ENCODE results near the gene PPIL6. TPM values are rescaled to one million over a fixed set of nuclear protein-coding genes. Genes with fewer than 3 reads are reported as not detected.

Gene PPIL6
- total RNA-seq, 1 experiment from 2014 or later: not detected

DNA sequence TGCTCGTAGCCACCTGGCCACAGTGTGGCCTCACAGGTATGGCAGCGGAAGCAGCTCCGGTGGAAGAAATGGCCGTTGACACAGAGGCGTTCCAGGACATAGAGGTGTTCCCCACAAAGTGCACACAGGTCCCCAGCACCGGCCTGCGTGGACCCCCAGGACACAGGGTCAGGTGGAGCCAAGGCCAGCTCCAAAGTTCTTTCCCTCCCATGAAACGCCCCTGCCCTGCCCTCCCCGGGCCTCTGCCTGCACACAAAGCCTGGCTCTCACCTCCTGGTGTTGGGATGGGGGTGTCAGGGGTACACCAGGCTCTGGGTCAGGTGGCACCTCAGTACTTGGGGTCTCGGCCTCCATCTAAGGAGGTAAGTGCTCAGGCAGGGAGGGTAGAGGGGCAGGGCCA lies 6.7 kb upstream of the PPIL6 start:
- BruUV-seq (replicated peaks): no TSS peak
- Mint-ChIP-seq H3K4me3 (ENCODE audit: unreplicated experiment) (no peak overlapping the region), H3K27ac (ENCODE audit: unreplicated experiment) (no peak overlapping the region), H3K36me3 (ENCODE audit: insufficient read depth, unreplicated experiment) (peaks cover 15% of the 10 kb centered on the region), H3K4me1 (ENCODE audit: low read depth, unreplicated experiment) (no peaks in the 10 kb centered on the region), H3K9me3 (ENCODE audit: unreplicated experiment) (no peaks in the 10 kb centered on the region), H3K27me3 (ENCODE audit: insufficient read depth, unreplicated experiment) (no peaks in the 10 kb centered on the region)
- no peak for DNase-seq
- H3K27me3 ChIP-seq (replicated peaks; ENCODE audit: control insufficient read depth, insufficient read depth, low read length): no peaks in the 10 kb centered on the region
- ChIA-PET POLR2A (no interaction called here), CTCF (no interaction called here)
- intact Hi-C loops (cut with micrococcal nuclease; ENCODE audit: unreplicated experiment): loop anchor here (5.0 to 10.0 kb wide), 2 partner anchors 35 to 262 kb away; partner anchors contain the start of gene ZBTB24
- no peak for TF ChIP-seq CTCF (IDR thresholded peaks at IDR 0.05; ENCODE audit: insufficient read depth in 1 of 2, low read depth in 1 of 2, low read length in 1 of 2, severe bottlenecking in 1 of 2, unreplicated experiment in 1 of 2)
- peaks cover under 1% of the 10 kb centered on the region; the same call in 1 of the 2 replicates for H3K4me1 ChIP-seq
- H3K9me3 ChIP-seq: no peaks in the 10 kb centered on the region
- no peak overlapping the region for H3K4me3 ChIP-seq (ENCODE audit: low read depth, low read length)
- H3K36me3 ChIP-seq (ENCODE audit: control insufficient read depth, insufficient read depth, low read length): no peaks in the 10 kb centered on the region

- no peaks in the 10 kb centered on the region for H3K27me3 Mint-ChIP-seq (ENCODE audit: insufficient read depth, unreplicated experiment)
- POLR2A ChIA-PET: interaction anchor here (0.6 kb wide), 1 partner anchor 352 kb away, joined by 5 read pairs; no protein-coding TSS in a partner anchor
- TF ChIP-seq CTCF (IDR thresholded peaks at IDR 0.05; ENCODE audit: insufficient read depth in 1 of 2, low read depth in 1 of 2, low read length in 1 of 2, severe bottlenecking in 1 of 2, unreplicated experiment in 1 of 2): no peak
- CTCF ChIA-PET: no interaction called here
- no TSS peak for BruUV-seq (replicated peaks)
- H3K27ac Mint-ChIP-seq (ENCODE audit: unreplicated experiment): no peak overlapping the region
- intact Hi-C loops (cut with micrococcal nuclease; ENCODE audit: unreplicated experiment): loop anchor here (5.0 to 10.0 kb wide), 2 partner anchors 36 to 262 kb away; partner anchors contain the start of gene ZBTB24
- H3K4me1 Mint-ChIP-seq (ENCODE audit: low read depth, unreplicated experiment): no peaks in the 10 kb centered on the region
- H3K36me3 Mint-ChIP-seq (ENCODE audit: insufficient read depth, unreplicated experiment): peaks cover 15% of the 10 kb centered on the region
- H3K9me3 Mint-ChIP-seq (ENCODE audit: unreplicated experiment): no peaks in the 10 kb centered on the region
- H3K27me3 ChIP-seq (replicated peaks; ENCODE audit: control insufficient read depth, insufficient read depth, low read length): no peaks in the 10 kb centered on the region
- no peak overlapping the region for H3K4me3 Mint-ChIP-seq (ENCODE audit: unreplicated experiment)
- H3K36me3 ChIP-seq (ENCODE audit: control insufficient read depth, insufficient read depth, low read length): no peaks in the 10 kb centered on the region
- H3K4me3 ChIP-seq (ENCODE audit: low read depth, low read length): no peak overlapping the region
- DNase-seq: no peak
- H3K9me3 ChIP-seq: no peaks in the 10 kb centered on the region
- peaks cover 5% of the 10 kb centered on the region for H3K4me1 ChIP-seq
Observed at GRCh38 chr6:109446541-109446940, 6.1 kb upstream of the PPIL6 start.

DNA sequence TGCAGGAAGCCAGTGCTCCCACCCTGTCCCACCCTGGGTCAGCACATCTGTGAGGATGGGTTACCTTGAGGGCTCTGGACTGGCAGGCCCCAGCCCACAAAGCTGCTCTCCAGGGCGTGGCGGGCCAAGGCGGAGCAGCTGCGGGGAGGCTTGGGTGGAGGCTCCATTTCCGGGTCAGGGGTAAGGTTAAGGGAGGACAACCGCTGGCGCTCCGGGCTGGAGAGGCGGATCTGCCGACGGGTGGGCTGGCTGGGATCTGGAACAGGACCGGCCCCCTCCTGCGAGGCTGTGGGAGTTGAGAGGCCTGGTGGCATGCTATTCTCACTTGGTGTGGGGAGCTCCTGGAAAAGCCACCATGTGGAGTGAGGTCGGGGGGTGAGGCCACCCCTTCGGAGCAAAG lies 5.6 kb upstream of the PPIL6 start:
- intact Hi-C loops (cut with micrococcal nuclease; ENCODE audit: unreplicated experiment): loop anchor here (5.0 to 10.0 kb wide), 2 partner anchors 36 to 261 kb away; partner anchors contain the start of gene ZBTB24
- ChIA-PET CTCF (interaction anchor here (0.5 kb wide), 1 partner anchor 190 kb away, joined by 3 read pairs; no protein-coding TSS in a partner anchor), POLR2A (no interaction called here)
- BruUV-seq (replicated peaks): no TSS peak
- no peak for TF ChIP-seq CTCF (IDR thresholded peaks at IDR 0.05; ENCODE audit: insufficient read depth in 1 of 2, low read depth in 1 of 2, low read length in 1 of 2, severe bottlenecking in 1 of 2, unreplicated experiment in 1 of 2)
- Histone ChIP-seq H3K9me3 (no peaks in the 10 kb centered on the region), H3K36me3 (ENCODE audit: control insufficient read depth, insufficient read depth, low read length) (no peaks in the 10 kb centered on the region), H3K27me3 (replicated peaks; ENCODE audit: control insufficient read depth, insufficient read depth, low read length) (no peaks in the 10 kb centered on the region), H3K4me3 (ENCODE audit: low read depth, low read length) (no peak overlapping the region), H3K4me1 (peaks cover 7% of the 10 kb centered on the region)
- no peaks in the 10 kb centered on the region for H3K9me3 Mint-ChIP-seq (ENCODE audit: unreplicated experiment)
- DNase-seq: no peak
- no peak overlapping the region for H3K4me3 Mint-ChIP-seq (ENCODE audit: unreplicated experiment)
- no peaks in the 10 kb centered on the region for H3K4me1 Mint-ChIP-seq (ENCODE audit: low read depth, unreplicated experiment)
- H3K27me3 Mint-ChIP-seq (ENCODE audit: insufficient read depth, unreplicated experiment): no peaks in the 10 kb centered on the region
- peaks cover 15% of the 10 kb centered on the region for H3K36me3 Mint-ChIP-seq (ENCODE audit: insufficient read depth, unreplicated experiment)
- H3K27ac Mint-ChIP-seq (ENCODE audit: unreplicated experiment): no peak overlapping the region
